Renal cortex interstitium (tissue), 11 donors: ENCODE results near the gene FAM180A. TPM values are rescaled to one million over a fixed set of nuclear protein-coding genes. Genes with fewer than 3 reads are reported as not detected.
"Not testable (repeated sequence)": the region's sequence is repeated elsewhere in the genome, so short reads cannot be mapped to it uniquely, and the experiment has no call there.

Experiments
- DNase-seq, 11 donors: peaks; one replicate each; pipeline ENCODE4 v3.0.0-alpha.2; 2013; ENCODE audit warnings: low read depth in 9 of 11, low spot score in 4 of 11; ENCODE audit errors: extremely low read depth in 1 of 11
- polyA plus RNA-seq, 3 donors: library from polyadenylated mRNA; unstranded; fragments of 120-200 nt; gene quantifications; one replicate each; pipeline ENCODE4 v1.2.1, GENCODE V29; 2013; ENCODE audit not compliant: insufficient read length in 3 of 3

FAM180A gene
- polyA plus RNA-seq, 3 donors: not detected

DNA sequence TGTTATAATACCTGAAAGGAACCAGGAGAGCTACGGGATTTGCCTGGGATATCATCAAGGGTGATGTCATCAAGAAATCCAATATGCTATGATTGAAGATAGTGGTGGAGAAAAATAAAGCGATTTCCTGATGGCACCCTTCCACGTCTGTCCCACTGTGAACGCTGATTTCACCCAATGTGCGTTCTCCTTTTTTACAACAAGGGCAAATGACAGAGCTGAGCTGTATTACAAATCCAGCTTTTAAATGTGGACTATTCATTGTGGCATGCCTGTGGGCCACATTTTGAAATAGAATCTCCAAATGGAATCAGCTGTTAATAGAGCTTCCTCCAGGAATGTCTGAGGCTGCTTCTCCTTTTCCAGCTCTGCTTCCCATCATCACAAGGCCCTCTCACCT is 43.9 kb downstream of the FAM180A start:
- DNase-seq: no peak

- DNase-seq: no peak
Measured at GRCh38 chr7:135704074-135704473, 44.5 kb downstream of the FAM180A start.

GRCh38 chr7:135697276-135698049 is 51.1 kb downstream of the FAM180A start:
- DNase-seq: no peak

GRCh38 chr7:135693558-135693957 is 55.1 kb downstream of the FAM180A start:
- no peak for DNase-seq

DNA sequence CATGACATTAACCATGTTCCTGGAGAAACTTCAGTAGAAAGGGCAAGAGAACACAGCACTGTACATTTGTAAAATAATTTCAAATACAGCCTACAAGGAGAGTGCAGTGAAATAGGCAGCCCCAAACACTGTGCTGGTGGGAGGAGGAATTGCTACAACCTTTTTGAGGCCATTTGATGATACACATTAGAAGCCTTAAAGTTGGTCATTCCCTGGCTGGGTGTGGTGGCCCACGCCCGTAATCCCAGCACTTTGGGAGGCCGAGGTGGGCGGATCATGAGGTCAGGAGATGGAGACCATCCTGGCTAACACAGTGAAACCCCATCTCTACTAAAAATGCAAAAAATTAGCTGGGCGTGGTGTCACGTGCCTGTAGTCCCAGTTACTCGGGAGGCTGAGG is 56.0 kb downstream of the FAM180A start:
- not testable (repeated sequence) for DNase-seq

- DNase-seq: no peak
Measured at GRCh38 chr7:135692055-135692454, 56.6 kb downstream of the FAM180A start.

GRCh38 chr7:135690566-135690965 is 58.0 kb downstream of the FAM180A start:
- DNase-seq: no peak

DNA sequence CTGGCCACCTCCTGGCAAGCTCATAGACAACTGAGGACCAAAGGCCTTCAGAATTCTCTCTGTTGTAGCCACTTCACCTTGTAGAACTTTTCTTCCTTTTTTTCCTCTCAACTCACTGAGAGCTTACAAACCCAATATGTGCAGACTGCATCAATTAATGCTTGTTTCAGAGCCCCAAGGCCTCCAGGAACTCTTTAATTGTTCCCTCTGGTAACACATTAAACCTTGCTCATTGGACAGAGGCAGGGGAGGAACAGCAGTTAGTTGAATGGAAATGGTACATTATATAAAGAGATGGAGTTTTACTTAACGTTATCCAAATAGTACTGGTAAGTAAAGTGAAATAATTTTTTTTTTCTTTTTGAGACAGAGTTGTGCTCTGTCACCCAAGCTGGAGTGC is 61.1 kb downstream of the FAM180A start:
- DNase-seq: no peak

GRCh38 chr7:135685306-135686084 is 63.1 kb downstream of the FAM180A start:
- no peak for DNase-seq

GRCh38 chr7:135684699-135685098 is 63.9 kb downstream of the FAM180A start:
- no peak for DNase-seq

- DNase-seq: no peak
Measured at GRCh38 chr7:135684136-135684535, 64.5 kb downstream of the FAM180A start.

DNA sequence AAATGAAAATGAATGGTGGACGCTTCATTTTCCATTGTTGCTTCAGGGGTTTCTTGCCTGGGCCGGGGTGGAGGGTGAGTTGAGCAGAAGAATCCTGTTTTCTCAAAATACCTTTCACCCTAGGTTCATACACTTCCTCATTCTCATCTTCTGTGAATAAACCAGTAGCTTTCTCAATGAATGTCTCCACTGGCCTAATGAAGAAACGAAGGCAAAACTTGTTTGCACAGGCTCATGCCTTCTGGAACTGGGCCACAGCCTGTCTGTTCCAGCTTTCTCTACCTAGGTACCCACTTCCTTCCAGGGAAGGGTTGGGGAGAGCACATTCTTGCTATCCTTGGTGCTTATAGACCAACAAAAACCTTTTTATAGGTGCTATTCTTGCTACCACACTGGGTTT is 65.0 kb downstream of the FAM180A start:
- DNase-seq: no peak

DNA sequence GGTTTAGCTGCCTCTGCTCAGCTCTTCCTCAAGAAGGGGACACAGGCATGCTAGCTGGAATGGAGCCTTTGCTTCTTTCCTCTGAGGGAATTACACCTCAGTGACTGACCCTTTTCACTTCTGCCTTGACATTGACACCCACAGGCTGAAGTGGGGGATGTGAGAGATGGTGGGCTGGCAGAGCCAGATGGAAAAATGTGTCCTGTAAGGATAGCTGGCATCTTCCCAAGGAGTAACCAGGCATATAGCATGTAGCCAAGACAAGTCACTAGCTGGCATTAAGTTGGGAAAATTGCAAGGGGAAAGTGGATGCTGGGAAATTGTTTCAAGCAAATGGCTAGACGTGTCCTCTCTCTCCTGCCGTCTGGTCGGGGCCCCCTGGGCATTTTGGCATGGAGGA is 66.4 kb downstream of the FAM180A start:
- no peak for DNase-seq

DNA sequence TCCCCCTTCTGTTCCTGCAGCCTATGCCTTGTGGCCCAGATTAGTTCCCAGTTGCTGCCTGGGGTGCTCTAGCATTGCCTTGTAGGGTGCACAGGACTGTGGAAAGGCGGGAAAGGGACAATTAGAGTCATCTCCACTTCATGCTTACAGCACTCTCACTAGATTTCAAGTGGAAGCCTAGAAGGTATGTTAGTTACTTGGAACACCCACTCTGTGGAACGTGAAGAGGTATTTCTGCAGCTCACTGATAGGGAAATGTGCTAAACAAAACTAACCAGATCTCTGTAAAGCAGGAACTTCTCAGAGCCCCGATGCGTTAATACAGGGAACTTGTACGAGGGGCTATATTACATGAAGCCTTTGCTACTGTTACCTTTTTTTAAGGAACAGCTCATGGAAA is 66.9 kb downstream of the FAM180A start:
- no peak for DNase-seq

Other genes starting within 250 kb of the FAM180A start
- 10 to 100 TPM; 32.1 to 34.6 (median 33.2) TPM for gene CNOT4, start 238.7 kb downstream of the FAM180A start, polyA plus RNA-seq
- 10 to 100 TPM; 65.1 to 77.3 (median 68.3) TPM for gene NUP205, start 190.9 kb downstream of the FAM180A start, polyA plus RNA-seq
- gene STMP1, start 86.3 kb downstream of the FAM180A start, polyA plus RNA-seq: 10 to 100 TPM; 68.3 to 99.3 (median 69.4) TPM
- gene SLC13A4, start 20.6 kb downstream of the FAM180A start, polyA plus RNA-seq: 1 to 10 TPM; 1.2 to 6.7 (median 1.9) TPM
- 100 to 1,000 TPM; 147 to 165 (median 152) TPM for gene MTPN, start 228.5 kb upstream of the FAM180A start, polyA plus RNA-seq